HG03457 (cell line): ENCODE data around the gene CABLES2.

Source experiments
- ATAC-seq: cut with Tn5 transposase; IDR thresholded peaks from one replicate; pipeline ENCODE4 v1.9.1; 2021; ENCODE audit warnings: moderate number of reproducible peaks; ENCODE audit not compliant: unreplicated experiment

CABLES2 gene

DNA sequence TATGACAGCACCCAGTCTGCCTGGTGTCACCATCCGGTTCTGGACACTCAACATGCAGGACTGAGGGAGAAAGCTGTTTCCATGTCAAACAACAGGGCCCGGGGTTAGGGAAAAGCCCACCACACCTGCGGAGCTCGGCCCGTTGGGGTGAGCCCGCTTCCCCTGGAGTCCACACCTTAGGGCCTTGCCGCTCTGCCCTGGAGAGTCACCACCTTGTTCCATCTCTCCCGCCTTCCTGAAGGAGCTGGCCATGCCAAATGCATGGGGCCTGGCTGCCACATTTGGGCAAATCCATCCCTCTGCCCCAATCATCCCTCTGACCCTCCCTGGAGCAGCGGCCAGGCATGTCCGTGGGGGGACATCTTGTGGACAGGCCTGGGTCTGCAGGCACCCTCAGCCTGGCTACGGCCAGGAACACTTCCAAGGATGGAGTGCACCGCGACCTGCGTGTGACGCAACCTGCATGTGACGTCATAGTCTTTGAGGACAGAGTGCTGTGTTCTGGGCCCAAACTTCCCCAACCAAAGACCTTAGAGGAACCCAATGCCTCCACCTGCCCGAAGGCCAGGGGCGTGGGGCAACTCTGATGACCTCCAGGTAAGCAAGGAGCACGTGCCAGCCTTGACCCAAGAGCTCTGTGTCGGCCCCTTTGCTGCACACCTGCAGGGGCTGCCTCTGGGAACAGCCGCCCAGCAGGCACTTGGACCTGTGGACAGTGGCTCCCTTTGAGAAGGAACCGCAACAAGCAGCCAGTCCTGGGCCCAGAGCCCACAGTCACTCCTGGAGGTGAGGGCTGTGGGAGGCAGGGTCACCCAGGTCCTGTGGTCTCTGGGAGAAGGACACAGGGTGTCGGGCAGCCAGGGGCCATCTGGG lies 1.7 kb downstream of the CABLES2 start:
- no peak for ATAC-seq

- ATAC-seq = no peak
Measured at GRCh38 chr20:62404761-62405107, 2.4 kb downstream of the CABLES2 start.

DNA sequence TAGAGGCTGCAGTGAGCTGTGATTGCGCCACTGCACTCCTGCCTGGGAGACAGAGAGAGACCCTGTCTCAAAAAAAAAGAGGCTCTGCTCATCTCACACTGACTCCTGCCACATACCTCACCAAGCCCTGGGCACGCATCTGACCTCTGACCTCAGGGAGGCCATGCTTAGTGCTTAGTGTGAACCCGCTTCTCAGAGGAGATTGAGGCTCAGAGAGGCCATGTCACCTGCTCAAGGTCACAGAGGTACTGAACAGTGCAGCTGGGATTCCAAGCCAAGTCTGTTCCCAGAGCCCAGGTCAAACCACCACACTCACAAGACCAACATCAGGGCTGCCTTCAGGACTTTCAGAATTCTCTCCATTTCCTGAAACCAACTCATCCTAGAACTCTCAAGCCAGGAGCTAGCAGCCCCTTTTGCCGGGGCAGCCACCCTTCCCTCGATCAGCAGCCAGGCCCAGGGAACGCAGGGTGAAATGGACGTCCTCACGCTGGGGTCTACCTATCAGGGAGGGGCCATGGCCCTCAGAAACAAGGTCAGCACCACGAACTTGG lies 2.9 kb downstream of the CABLES2 start:
- ATAC-seq = no peak

DNA sequence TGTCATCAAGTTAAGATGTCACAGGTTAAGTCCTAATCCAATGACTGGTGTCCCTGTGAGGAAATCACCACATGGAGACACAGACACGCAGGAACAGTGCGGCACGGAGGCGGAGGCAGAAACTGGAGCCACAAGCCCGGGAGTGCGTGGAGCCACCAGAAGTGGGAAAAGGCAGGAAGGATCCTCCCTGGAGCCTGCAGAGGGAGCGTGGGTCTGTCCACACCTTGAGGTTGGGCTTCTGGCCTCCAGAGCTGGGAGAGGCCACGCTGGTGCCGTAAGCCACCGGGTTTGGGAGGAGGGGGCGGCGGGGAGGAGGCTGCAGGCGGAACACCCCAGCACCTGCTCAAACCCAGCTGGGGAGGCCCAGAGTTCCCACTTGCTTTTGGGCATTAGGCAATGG lies 3.8 kb downstream of the CABLES2 start:
- ATAC-seq = no peak

GRCh38 chr20:62402456-62403150 lies 4.5 kb downstream of the CABLES2 start:
- ATAC-seq = no peak

DNA sequence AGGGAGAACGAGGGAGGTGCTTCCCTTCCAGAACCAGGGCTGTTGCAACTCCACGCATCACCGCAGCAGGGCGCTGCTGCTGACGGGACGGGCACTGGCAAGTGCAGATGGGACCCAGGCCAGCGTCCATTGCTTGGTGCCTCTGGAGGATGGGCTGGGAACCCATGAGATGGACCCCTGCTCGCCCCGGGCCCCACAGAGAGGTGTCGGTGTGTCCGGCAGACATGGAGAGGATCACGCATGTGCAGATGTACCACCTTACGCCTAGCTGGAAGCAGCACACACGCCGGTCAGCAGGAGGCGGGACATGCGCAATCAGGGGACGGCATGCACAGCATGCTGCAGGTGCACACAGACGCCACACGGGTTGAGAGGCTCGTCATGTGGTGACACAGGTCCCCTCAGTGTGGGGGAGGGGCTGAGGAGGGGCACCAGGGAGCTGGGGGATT lies 5.7 kb downstream of the CABLES2 start:
- ATAC-seq = no peak

- no peak for ATAC-seq
Measured at GRCh38 chr20:62400541-62400940, 6.5 kb downstream of the CABLES2 start.

- no peak for ATAC-seq
Measured at GRCh38 chr20:62400021-62400420, 7.1 kb downstream of the CABLES2 start.

- ATAC-seq = no peak
Measured at GRCh38 chr20:62398120-62398821, 8.8 kb downstream of the CABLES2 start.

DNA sequence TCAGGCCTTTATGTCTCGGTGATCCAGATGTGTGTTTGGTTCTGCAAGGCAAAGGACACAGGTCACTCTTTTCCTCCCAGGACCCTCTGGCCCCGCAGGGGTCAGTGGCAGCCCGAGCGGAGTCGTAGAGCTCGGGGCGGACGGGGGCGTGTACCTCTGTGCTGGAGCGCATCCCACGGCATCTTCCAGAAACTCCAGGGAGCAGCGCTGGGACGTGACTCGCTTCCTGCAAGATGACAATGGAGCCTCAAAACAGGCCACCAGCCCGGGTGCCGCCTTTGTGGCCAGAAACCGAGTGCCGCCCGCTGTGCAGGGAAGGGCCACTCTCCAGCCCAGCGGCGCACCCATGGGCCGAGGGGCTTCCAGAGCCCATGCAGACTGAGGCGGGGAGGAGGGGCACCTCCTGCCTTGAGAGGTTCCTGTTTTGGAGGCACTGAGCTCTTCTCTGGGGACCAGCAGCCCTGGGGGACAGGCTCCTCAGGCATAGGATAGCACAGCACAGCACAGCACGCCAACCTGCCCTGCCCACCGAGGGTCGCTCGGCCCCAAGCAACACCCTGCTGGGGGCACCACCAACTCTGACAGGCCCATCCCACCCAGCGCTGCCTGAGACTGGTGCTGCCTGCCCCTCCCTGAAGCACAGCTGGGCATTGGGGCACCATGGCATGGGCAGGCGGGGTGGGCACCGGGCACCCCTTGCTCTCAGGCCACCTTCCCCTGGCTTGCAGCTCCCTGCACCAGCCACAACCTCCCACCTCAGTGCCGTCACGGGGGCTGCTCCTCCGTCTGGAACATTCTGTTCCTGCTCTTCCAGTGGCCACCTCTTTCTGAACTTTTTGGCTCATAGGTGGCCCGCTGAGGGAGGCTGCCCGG lies 10.5 kb downstream of the CABLES2 start:
- no peak for ATAC-seq

- ATAC-seq = no peak
Measured at GRCh38 chr20:62395311-62396242, 11.5 kb downstream of the CABLES2 start.

DNA sequence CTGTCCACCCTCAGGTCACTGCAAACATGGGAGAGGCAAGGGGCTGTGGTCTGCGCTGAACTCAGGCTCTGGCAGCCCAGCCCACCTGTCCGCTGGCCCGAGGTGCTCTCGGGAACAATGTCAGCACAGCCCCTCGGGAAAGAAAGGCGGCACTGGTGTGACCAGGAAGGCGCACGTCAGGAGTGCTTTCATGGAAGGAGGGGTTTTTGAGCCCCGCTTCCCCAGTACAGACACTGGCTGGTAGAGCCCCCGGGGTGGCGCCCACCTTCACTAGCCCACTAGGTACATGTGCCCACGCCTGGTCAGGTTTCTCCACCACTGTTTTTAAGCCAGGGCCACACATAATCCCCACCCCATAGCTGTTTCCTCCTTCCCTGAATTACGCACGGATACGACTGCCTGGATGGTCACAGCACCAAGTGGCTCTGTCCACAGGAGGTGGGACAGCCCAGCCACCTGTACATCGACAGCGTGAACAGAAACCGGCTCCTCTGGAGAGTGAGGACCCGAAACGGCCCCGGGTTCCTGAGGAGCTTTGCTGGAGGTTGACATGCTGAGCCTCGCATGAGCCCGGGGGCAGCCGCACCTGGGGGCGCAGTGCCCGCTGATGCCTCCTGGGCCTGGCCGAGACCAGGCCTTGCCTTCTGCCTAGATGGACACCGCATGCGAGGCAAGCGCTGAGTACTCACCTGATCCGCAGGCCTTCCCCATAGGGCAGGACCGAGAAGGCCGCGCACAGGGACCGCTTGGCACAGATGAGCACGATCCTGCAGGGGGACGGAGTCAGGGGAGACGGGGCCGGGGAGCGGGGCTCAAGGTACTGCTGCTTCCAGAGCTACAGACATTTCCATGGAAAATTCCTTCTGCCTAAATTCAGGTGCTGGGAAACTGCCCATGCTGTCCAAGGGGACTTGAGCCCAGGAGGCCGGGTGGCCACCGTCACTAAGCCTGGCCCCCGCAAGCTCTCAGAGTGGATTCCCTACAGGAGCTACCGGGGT lies 12.5 kb downstream of the CABLES2 start:
- no peak for ATAC-seq

GRCh38 chr20:62393830-62394229 lies 13.3 kb downstream of the CABLES2 start:
- no peak for ATAC-seq

GRCh38 chr20:62393335-62393665 lies 13.8 kb downstream of the CABLES2 start:
- ATAC-seq = no peak

DNA sequence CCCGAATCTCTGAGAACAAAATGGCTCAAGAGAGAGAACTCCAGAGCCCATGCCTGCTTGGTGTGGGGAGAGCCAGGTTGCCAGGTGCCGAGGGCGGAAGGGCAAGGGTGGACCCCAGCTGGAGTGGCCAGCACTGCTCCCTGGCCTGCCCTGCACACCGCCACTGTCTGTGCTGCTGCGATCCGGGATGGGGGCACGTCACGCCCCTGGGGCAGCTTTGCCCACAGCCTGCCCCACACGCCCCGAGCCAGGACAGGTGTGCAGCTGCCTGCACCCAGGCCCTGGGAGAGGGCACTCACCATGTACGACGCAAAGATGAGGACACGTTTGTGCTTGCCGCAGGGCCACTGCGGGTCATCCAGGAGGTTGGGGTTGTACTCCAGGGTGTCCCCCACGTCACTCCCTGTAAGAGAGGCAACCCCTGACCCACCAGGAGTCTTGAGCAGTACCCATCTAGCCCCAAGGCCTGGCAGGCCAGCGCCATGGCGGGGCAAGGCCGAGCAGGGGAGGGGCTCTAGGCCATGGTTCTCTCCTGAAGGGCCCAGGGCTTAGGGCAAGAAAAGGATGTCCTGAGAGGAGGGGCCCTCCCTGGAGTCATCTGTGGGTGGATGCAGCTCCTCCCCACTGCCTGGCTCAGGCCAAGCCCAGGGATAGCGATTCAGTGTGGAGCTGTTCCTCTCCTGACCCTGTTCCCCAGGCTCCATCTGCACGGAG lies 14.3 kb downstream of the CABLES2 start:
- no peak for ATAC-seq

- ATAC-seq = no peak
Measured at GRCh38 chr20:62392077-62392418, 15.0 kb downstream of the CABLES2 start.

DNA sequence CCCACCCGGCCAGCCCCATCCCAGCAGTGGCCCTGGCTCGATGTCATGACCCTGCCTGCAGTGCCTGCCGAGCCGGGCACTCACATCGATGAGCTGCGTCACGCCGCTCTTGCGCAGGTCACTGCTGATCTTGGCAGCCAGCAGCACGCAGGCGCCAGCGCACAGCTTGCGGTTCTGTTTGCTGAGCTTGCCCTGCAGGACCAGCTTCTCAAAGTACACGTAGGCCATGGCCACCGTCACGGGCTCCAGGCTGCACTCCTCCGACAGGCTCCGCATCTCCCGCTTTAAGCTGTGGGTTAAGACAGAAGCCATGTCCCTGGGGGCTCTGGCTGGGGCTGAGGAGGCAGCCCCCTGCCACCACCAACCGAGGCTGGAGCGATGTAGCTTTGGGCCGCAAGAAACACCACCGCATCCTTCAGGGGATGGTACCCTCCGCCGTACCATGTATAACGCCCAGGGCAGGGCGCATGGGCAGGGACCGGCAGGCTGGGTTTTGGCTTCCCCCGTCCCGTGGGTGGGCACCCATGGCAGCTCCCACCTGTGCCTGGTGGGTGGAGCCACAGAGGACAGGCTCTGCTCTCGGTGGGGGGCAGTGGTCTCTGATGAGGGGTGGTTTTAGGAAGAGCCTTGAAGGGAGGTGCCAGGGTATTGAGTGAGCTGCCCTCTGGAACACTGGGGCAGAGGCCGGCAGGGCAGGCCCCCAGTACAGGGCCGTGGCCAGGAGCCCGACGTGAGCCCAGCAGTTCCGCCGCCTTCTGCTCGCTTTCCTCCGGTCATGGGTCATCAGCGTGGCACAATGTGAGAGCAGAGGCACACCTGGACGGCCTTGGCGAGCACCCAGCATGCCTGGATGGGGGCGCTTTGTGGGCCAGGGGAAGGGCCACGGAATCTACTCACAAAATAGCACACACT lies 15.7 kb downstream of the CABLES2 start:
- ATAC-seq = no peak
